Measurements from ENCODE around the gene FANCE. TPM values are rescaled to one million over a fixed set of nuclear protein-coding genes. Genes with fewer than 3 reads are reported as not detected.
A peak's percentile ranks its signal among the peaks of the same experiment; 100 is the strongest.

FANCE gene
- total RNA-seq, 1 donor from 2014 or later = 4.1 TPM

GRCh38 chr6:35491558-35492257 is 39.6 kb downstream of the FANCE start:
- intact Hi-C loops (cut with DNase I) = no loop called here
- ATAC-seq (no peak), DNase-seq (ENCODE audit: missing footprints) (no peak)

GRCh38 chr6:35492258-35492973 is 40.3 kb downstream of the FANCE start:
- intact Hi-C loops (cut with DNase I) = no loop called here
- DNase-seq (ENCODE audit: missing footprints) = no peak
- ATAC-seq = no peak

- ATAC-seq (no peak), DNase-seq (ENCODE audit: missing footprints) (no peak)
- intact Hi-C loops (cut with DNase I) = no loop called here
Observed at GRCh38 chr6:35492974-35493284, 40.8 kb downstream of the FANCE start.

- ATAC-seq (no peak), DNase-seq (ENCODE audit: missing footprints) (no peak)
- intact Hi-C loops (cut with DNase I) = no loop called here
Observed at GRCh38 chr6:35493307-35493983, 41.3 kb downstream of the FANCE start.

DNA sequence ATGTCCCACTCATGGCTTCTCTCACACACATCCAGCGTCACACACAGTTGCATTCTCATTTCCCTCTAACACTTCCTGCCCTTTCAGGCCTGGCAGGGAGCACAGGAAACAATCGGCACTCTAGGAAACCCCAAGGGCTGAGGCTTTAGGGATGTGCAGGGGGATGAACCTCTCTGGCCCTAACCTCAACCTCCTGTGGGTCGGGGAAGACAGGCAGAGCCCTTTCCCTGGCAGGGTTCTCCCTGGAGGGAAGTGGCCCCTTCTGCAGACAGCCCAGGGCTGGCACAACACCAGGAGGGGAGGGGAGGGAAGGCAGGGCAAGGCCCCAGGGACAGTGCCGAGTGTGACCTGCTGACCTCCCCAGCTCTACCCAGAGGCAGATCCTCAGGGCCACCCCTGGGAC is 42.0 kb downstream of the FANCE start:
- DNase-seq (ENCODE audit: missing footprints) (no peak), ATAC-seq (no peak)
- intact Hi-C loops (cut with DNase I) = no loop called here

GRCh38 chr6:35495258-35496035 is 43.3 kb downstream of the FANCE start:
- ATAC-seq (no peak), DNase-seq (ENCODE audit: missing footprints) (no peak)
- intact Hi-C loops (cut with DNase I) = no loop called here

GRCh38 chr6:35496036-35496840 is 44.1 kb downstream of the FANCE start:
- intact Hi-C loops (cut with DNase I) = no loop called here
- peak; percentile 40 for ATAC-seq
- no peak for DNase-seq (ENCODE audit: missing footprints)

DNA sequence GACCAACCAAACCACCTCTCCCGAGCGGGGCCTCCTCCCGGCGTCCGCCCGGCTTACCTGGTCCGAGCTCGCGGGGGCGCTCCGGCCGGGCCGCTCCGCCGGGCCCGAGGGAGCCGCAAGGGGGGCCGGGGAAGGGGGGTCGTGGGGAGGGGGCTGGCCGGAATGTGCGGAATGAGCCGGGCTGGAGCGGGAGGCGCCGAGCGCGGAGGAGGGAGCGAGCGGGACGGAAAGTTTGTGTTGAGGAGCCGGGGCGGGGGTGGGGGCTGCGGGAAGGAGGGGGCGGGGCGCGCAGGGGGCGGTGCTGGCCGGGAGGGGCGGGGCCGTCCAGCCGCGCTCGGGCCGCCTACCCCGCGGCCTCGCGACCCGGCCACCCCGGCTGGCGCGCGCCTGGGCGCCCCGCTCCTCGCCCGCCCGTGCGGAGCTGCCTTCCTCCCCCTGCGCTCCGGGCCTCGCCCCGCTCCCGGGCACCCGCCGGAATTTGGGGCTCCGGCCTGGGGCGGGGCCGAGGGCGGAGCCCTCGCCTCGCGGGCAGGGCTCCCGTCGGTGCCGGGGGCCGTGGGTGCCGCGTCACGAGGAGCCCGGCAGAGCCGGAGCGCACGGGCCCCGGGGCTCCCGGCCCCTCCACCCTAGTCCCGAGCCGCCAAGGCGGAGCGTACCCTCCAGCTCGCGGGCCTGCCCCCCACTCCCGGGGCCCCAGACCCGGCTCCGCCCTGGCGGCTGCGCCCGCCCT is 44.9 kb downstream of the FANCE start, which contains the start of gene TEAD3:
Gene TEAD3, minus strand, starts transcription at position 239 of the 730 bp plus-strand sequence.
- intact Hi-C loops (cut with DNase I) = no loop called here
- peak; percentile 84 for DNase-seq (ENCODE audit: missing footprints)
- ATAC-seq = peak; percentile 65

DNA sequence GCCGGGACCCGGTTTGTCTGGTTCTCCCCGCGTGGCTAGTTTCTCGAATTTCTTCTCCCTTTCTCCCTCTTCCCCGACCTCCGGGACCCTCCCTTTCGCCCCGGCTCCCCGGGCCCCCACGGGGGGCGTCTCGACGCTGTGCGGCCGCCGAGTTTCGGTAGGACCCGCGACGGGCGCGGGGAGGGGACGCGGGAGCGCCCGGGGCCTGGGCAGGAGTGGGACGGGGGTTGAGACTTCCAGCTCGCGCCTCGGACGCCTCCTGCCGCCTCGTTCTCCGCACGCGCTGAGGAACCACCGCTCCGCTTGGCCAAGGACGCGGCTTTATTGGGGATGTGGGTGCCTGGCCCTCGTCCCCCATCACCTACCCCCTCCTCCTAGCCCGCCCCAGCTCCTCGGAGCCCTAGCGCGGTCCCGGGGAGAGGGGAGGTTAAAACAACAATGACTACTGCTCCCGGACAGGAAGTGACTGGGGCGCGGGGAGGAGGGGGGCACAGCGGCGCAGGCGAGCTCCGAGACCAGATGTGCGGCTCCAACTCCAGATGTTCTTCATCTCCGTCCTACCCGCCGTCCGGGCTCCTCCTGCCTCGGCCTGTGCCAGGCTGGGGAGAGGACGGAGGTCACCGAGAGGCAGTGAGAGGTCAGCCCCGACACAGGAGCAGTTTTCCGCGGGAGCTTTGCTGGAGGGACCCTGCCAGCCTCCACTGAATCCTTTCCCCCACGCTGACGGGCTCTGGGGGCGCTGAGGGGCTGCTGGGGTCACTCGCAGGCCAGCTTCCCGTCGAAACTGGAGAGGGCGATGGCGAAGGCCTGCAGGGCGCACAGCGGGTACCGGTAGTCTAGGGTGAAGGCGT is 45.7 kb downstream of the FANCE start:
- ATAC-seq (peak; percentile 69), DNase-seq (ENCODE audit: missing footprints) (peak; percentile 87)
- intact Hi-C loops (cut with DNase I) = no loop called here

GRCh38 chr6:35498422-35499067 is 46.4 kb downstream of the FANCE start:
- ATAC-seq (no peak), DNase-seq (ENCODE audit: missing footprints) (no peak)
- intact Hi-C loops (cut with DNase I) = no loop called here

DNA sequence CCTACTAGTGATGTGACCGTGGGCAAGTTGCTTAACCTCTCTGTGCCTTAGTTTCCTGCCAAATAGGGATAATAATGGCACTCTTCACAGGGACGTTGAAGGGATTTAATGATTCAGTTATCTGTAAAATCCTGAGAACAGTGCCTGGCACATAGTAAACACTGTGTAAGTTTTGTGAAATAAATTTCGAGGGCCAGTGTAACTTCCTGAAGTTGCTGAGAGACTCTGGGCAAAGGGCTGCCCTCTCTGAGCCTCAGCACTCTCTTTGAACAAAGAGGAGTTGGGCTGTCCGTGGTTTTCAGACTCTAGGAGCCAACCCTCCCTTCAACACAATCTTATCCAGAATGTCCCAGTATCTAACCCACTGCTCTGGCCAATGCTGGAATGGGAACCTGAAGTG is 47.2 kb downstream of the FANCE start:
- no peak for ATAC-seq
- DNase-seq (ENCODE audit: missing footprints) = no peak
- intact Hi-C loops (cut with DNase I) = no loop called here

- DNase-seq (ENCODE audit: missing footprints) (no peak), ATAC-seq (no peak)
- intact Hi-C loops (cut with DNase I) = no loop called here
Observed at GRCh38 chr6:35500782-35501181, 48.6 kb downstream of the FANCE start.

DNA sequence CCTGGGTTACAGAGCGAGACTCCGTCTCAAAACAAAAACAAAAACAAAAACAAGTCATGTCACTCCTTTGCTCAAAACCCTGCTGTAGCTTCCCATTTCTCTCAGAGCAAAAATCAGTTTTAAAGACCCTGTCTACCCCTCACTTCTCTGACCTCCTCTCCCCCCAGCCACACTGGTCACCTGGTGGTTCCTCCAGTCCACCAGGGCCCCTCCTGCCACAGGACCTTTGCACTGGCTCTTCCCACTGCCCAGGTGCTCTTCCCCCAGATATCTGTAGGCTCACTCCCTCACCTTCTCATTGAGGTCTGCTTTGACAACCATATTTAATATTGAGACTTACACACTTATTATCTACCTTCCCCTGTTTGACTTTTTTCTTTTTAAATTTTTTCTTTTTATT is 49.6 kb downstream of the FANCE start:
- ATAC-seq = no peak
- DNase-seq (ENCODE audit: missing footprints) = no peak
- intact Hi-C loops (cut with DNase I) = no loop called here

- intact Hi-C loops (cut with DNase I) = no loop called here
- DNase-seq (ENCODE audit: missing footprints) (no peak), ATAC-seq (no peak)
Observed at GRCh38 chr6:35503534-35503933, 51.4 kb downstream of the FANCE start.

GRCh38 chr6:35505999-35506412 is 53.9 kb downstream of the FANCE start:
- intact Hi-C loops (cut with DNase I) = no loop called here
- ATAC-seq = no peak
- DNase-seq (ENCODE audit: missing footprints) = no peak

- ATAC-seq = no peak
- intact Hi-C loops (cut with DNase I) = no loop called here
- DNase-seq (ENCODE audit: missing footprints) = no peak
Observed at GRCh38 chr6:35506536-35506935, 54.4 kb downstream of the FANCE start.

DNA sequence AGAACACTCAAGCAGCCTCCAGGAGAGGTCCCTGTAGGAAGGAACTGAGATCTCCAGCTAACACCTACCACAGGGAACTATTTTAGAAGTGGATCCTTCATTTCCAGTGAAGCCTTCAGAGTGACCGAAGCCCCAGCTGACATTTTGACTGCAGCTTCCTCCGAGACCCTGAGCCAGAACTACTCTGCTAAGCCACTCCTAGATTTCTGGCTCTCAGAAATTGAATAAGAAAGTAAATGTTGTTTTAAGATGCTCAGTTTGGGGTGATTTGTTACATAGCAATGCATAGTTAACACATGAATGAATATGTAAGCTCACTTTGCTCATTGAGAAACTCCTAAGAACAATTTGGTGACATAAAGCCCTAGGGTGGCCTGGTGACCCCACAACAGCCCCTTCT is 55.1 kb downstream of the FANCE start:
- intact Hi-C loops (cut with DNase I) = no loop called here
- ATAC-seq = no peak
- no peak for DNase-seq (ENCODE audit: missing footprints)
